HG03521 (cell line): Measurements from ENCODE around the gene DISP1.

Experiments used
- ATAC-seq: cut with Tn5 transposase; IDR thresholded peaks from one replicate; pipeline ENCODE4 v1.9.1; 2021; ENCODE audit warnings: mild to moderate bottlenecking, moderate library complexity; ENCODE audit not compliant: unreplicated experiment

DISP1 gene

GRCh38 chr1:222791006-222791710 lies 23.7 kb upstream of the DISP1 start:
- ATAC-seq, result no peak

GRCh38 chr1:222792744-222793143 lies 22.1 kb upstream of the DISP1 start:
- ATAC-seq, result no peak

GRCh38 chr1:222794656-222795474 lies 20.0 kb upstream of the DISP1 start:
- ATAC-seq, result no peak

- no peak for ATAC-seq
Observed at GRCh38 chr1:222798116-222798515, 16.7 kb upstream of the DISP1 start.

GRCh38 chr1:222798975-222799374 lies 15.9 kb upstream of the DISP1 start:
- ATAC-seq, result no peak

GRCh38 chr1:222801067-222801466 lies 13.8 kb upstream of the DISP1 start:
- ATAC-seq, result no peak

GRCh38 chr1:222811671-222812070 lies 3.2 kb upstream of the DISP1 start:
- no peak for ATAC-seq

GRCh38 chr1:222813866-222814535 lies 838 bp upstream of the DISP1 start:
- no peak for ATAC-seq

- no peak for ATAC-seq
Observed at GRCh38 chr1:222815440-222815765, 564 bp downstream of the DISP1 start.

GRCh38 chr1:222817529-222817928 lies 2.7 kb downstream of the DISP1 start:
- no peak for ATAC-seq

GRCh38 chr1:222818171-222818570 lies 3.3 kb downstream of the DISP1 start:
- ATAC-seq, result no peak

- ATAC-seq, result no peak
Observed at GRCh38 chr1:222820171-222820712, 5.4 kb downstream of the DISP1 start.

- ATAC-seq, result no peak
Observed at GRCh38 chr1:222821239-222821638, 6.4 kb downstream of the DISP1 start.

- ATAC-seq, result no peak
Observed at GRCh38 chr1:222823695-222824094, 8.9 kb downstream of the DISP1 start.

- no peak for ATAC-seq
Observed at GRCh38 chr1:222824641-222825040, 9.8 kb downstream of the DISP1 start.

GRCh38 chr1:222828939-222829338 lies 14.1 kb downstream of the DISP1 start:
- ATAC-seq, result no peak

GRCh38 chr1:222829868-222830267 lies 15.0 kb downstream of the DISP1 start:
- ATAC-seq, result no peak

- ATAC-seq, result no peak
Observed at GRCh38 chr1:222833356-222833876, 18.6 kb downstream of the DISP1 start.

GRCh38 chr1:222843469-222844410 lies 28.9 kb downstream of the DISP1 start:
- no peak for ATAC-seq

GRCh38 chr1:222844411-222844779 lies 29.6 kb downstream of the DISP1 start:
- no peak for ATAC-seq
